NCI-H146 treated with DMSO at 0.1 percent for 48 hours (cell line): ENCODE results near the gene AFP.
A peak's percentile ranks its signal among the peaks of the same experiment; 100 is the strongest.

Experiments
- DNase-seq: peaks from one replicate; lab custom pipeline; 2025; ENCODE audit not compliant: unreplicated experiment; lab: John Stamatoyannopoulos, UW

Gene AFP

GRCh38 chr4:73458184-73459047 lies 22.4 kb downstream of the AFP start:
- no peak for DNase-seq

- no peak for DNase-seq
Measured at GRCh38 chr4:73459048-73459421, 23.0 kb downstream of the AFP start.

- no peak for DNase-seq
Measured at GRCh38 chr4:73460913-73461522, 25.0 kb downstream of the AFP start.

- DNase-seq = no peak
Measured at GRCh38 chr4:73468170-73468569, 32.1 kb downstream of the AFP start.

- no peak for DNase-seq
Measured at GRCh38 chr4:73470728-73471127, 34.7 kb downstream of the AFP start.

- no peak for DNase-seq
Measured at GRCh38 chr4:73477176-73477575, 41.2 kb downstream of the AFP start.

GRCh38 chr4:73479323-73479722 lies 43.3 kb downstream of the AFP start:
- DNase-seq = no peak

- DNase-seq = no peak
Measured at GRCh38 chr4:73481358-73481757, 45.3 kb downstream of the AFP start, which contains the start of gene AFM. TSS of gene AFM (plus strand) at chr4:73481745. CDS start at chr4:73481776, 31 bp downstream.

- no peak for DNase-seq
Measured at GRCh38 chr4:73485085-73485484, 49.1 kb downstream of the AFP start.

- no peak for DNase-seq
Measured at GRCh38 chr4:73485596-73485995, 49.6 kb downstream of the AFP start.

GRCh38 chr4:73486497-73486896 lies 50.5 kb downstream of the AFP start:
- DNase-seq = peak; percentile 68

GRCh38 chr4:73487233-73487632 lies 51.2 kb downstream of the AFP start:
- peak; percentile 93 for DNase-seq

GRCh38 chr4:73499996-73500765 lies 64.2 kb downstream of the AFP start:
- no peak for DNase-seq

- DNase-seq = no peak
Measured at GRCh38 chr4:73501664-73502265, 65.7 kb downstream of the AFP start.

GRCh38 chr4:73505567-73505966 lies 69.5 kb downstream of the AFP start:
- DNase-seq = no peak
